22Rv1 (cell line): ENCODE measurements around the gene PRUNE1.

Experiments
- ZFX ChIP-seq: fragments of 450-650 bp; IDR thresholded peaks from 2 replicates; pipeline ENCODE4 v1.6.1; 2017; ENCODE audit warnings: antibody characterized with exemption, borderline replicate concordance
- TF ChIP-seq, protein P1 (sequence below): fragments of 450-650 bp; IDR thresholded peaks from 2 replicates; pipeline ENCODE4 v1.5.1; 2017; ENCODE audit warnings: mild to moderate bottlenecking

DNA sequence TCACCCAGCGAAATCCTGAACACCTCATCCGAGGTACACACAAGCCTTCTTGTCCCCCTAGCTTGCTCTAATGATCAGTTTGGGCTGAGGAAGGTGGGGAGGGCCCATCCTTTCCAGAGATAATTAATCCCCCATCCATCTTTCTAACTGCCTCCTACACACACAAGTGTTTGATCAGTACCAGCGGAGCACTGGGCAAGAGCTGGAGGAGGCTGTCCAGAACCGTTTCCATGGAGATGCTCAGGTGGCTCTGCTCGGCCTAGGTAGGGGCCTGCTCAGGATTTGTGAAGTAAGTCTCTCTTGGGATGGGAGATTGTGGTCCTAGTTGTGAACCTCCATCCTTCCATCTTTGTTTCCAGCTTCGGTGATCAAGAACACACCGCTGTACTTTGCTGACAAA is 20.3 kb upstream of the PRUNE1 start:
- TF ChIP-seq ZFX = no peak
- TF ChIP-seq, protein P1, sequence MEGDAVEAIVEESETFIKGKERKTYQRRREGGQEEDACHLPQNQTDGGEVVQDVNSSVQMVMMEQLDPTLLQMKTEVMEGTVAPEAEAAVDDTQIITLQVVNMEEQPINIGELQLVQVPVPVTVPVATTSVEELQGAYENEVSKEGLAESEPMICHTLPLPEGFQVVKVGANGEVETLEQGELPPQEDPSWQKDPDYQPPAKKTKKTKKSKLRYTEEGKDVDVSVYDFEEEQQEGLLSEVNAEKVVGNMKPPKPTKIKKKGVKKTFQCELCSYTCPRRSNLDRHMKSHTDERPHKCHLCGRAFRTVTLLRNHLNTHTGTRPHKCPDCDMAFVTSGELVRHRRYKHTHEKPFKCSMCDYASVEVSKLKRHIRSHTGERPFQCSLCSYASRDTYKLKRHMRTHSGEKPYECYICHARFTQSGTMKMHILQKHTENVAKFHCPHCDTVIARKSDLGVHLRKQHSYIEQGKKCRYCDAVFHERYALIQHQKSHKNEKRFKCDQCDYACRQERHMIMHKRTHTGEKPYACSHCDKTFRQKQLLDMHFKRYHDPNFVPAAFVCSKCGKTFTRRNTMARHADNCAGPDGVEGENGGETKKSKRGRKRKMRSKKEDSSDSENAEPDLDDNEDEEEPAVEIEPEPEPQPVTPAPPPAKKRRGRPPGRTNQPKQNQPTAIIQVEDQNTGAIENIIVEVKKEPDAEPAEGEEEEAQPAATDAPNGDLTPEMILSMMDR = no peak
